ENCODE results near the gene YWHAB.

GRCh38 chr20:44856856-44857448 lies 28.6 kb upstream of the YWHAB start:
- no peak for TF ChIP-seq POLR2A (IDR thresholded peaks at IDR 0.05)
- no peak for TF ChIP-seq CTCF (IDR thresholded peaks at IDR 0.05)
